Hepatocyte (in vitro differentiated cells): ENCODE measurements around the gene VMP1. TPM values are rescaled to one million over a fixed set of nuclear protein-coding genes. Genes with fewer than 3 reads are reported as not detected.
"Not testable (repeated sequence)": the region's sequence is repeated elsewhere in the genome, so short reads cannot be mapped to it uniquely, and the experiment has no call there.

Experiments used
- DNase-seq: peaks from one replicate; pipeline ENCODE4 v3.0.0-alpha.2; 2016; ENCODE audit warnings: low spot score
- H2AFZ ChIP-seq: fragments of 200-600 bp; sonication (generic); 2 replicates; pipeline ENCODE4 v1.6.0; 2016; ENCODE audit warnings: antibody characterized with exemption, mild to moderate bottlenecking
- H3K27ac ChIP-seq: fragments of 200-600 bp; sonication (generic); 2 replicates; pipeline ENCODE4 v1.5.1; 2016; ENCODE audit warnings: mild to moderate bottlenecking
- H3K27me3 ChIP-seq: fragments of 200-600 bp; sonication (generic); 2 replicates; pipeline ENCODE4 v1.6.1; 2016
- H3K36me3 ChIP-seq: fragments of 200-600 bp; sonication (generic); replicated peaks from 2 replicates; pipeline ENCODE4 v1.5.1; 2016; ENCODE audit warnings: low read depth; ENCODE audit not compliant: insufficient read depth
- H3K4me1 ChIP-seq: fragments of 200-600 bp; sonication (generic); 2 replicates; pipeline ENCODE4 v1.5.1; 2016; ENCODE audit warnings: mild to moderate bottlenecking, moderate library complexity; ENCODE audit not compliant: insufficient read depth
- H3K4me2 ChIP-seq: fragments of 200-600 bp; sonication (generic); 2 replicates; pipeline ENCODE4 v1.6.0; 2016
- H3K4me3 ChIP-seq: fragments of 200-600 bp; sonication (generic); 2 replicates; pipeline ENCODE4 v1.5.1; 2016; ENCODE audit warnings: mild to moderate bottlenecking
- H3K79me2 ChIP-seq: fragments of 200-600 bp; sonication (generic); 2 replicates; pipeline ENCODE4 v1.6.0; 2017; ENCODE audit warnings: mild to moderate bottlenecking
- H3K9me2 ChIP-seq: fragments of 200-600 bp; sonication (generic); replicated peaks from 2 replicates; pipeline ENCODE4 v1.6.0; 2017; ENCODE audit warnings: mild to moderate bottlenecking; ENCODE audit not compliant: insufficient read depth
- H3K9me3 ChIP-seq: fragments of 200-600 bp; sonication (generic); 2 replicates; pipeline ENCODE4 v1.5.1; 2016; ENCODE audit warnings: low read depth, mild to moderate bottlenecking
- H4K20me1 ChIP-seq: fragments of 200-600 bp; sonication (generic); 2 replicates; pipeline ENCODE4 v1.6.0; 2016; ENCODE audit warnings: mild to moderate bottlenecking; ENCODE audit not compliant: insufficient read depth, poor library complexity, severe bottlenecking
- EZH2 ChIP-seq: fragments of 200-600 bp; sonication (generic); IDR thresholded peaks from 2 replicates; pipeline ENCODE4 v1.6.1; 2016; ENCODE audit warnings: antibody characterized with exemption, mild to moderate bottlenecking, borderline replicate concordance
- EZH2phosphoT487 ChIP-seq: fragments of 200-600 bp; sonication (generic); IDR thresholded peaks from one replicate; pipeline ENCODE4 v1.6.1; 2018; ENCODE audit warnings: antibody characterized with exemption, mild to moderate bottlenecking, low read depth, moderate library complexity; ENCODE audit not compliant: unreplicated experiment, severe bottlenecking
- WGBS: methylation state at CpG from one replicate; pipeline ENCODE4 v1.1.6; 2016; ENCODE audit warnings: low lambda C conversion rate; ENCODE audit errors: missing lambda C conversion rate; 5-methylcytosine and 5-hydroxymethylcytosine counted together
- polyA plus RNA-seq: library from polyadenylated mRNA; unstranded; fragments of >200 nt; fragmentation: Nextera tagmentation; extraction: Ambion mirVana; gene quantifications from 2 replicates; pipeline ENCODE4 v1.2.1, GENCODE V29; 2016
- total RNA-seq: library from RNA; depleted of rRNA; stranded (reverse); fragments of >200 nt; gene quantifications from 2 replicates; pipeline ENCODE4 v1.2.3, GENCODE V29; 2014
- TF ChIP-seq, protein P1 (sequence below): fragments of 200-600 bp; sonication (generic); IDR thresholded peaks from 2 replicates; pipeline ENCODE4 v1.5.1; 2016; ENCODE audit warnings: antibody characterized with exemption, mild to moderate bottlenecking; ENCODE audit not compliant: poor library complexity

Gene VMP1
- total and polyA plus RNA-seq, 2 experiments from 2014 or later, result 139 to 479 TPM

DNA sequence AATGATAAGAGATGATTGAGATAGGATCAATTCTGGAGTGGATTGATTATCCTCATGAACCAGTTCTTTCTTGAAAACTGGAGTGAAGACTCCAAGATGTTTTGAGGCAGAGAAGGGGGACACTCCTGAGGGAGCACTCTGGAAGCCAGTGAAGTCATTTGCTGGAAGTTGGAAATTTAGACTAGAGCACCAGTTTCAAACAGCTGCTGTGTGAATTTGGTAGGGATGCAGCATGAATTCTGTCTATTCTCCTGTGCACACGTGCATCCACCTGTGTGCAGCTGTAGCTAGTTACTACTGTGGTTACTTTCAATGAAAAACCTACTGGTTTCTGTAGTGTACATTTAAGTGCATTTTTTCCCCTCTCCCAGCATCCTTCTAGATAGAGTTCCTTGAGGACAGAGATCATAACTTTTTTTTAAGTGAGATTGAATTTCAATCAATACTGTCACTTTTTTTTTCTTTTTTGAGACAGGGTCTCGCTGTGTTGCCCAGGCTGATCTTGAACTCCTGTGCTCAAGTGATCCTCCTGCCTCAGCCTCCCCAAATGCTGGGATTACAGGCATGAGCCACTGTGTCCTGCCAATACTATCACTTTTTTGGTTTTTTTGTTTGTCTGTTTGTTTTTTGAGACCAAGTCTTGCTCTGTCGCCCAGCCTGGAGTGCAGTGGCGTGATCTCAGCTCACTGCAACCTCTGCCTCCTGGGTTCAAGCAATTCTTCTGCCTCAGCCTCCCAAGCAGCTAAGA lies 119.4 kb downstream of the VMP1 start:
- Histone ChIP-seq H4K20me1 (no peaks in the 10 kb centered on the region), H3K9me2 (no peaks in the 10 kb centered on the region), H3K4me3 (no peak overlapping the region)

GRCh38 chr17:59827721-59828477 lies 120.4 kb downstream of the VMP1 start:
- Histone ChIP-seq H2AFZ (no peak overlapping the region), H3K4me1 (peaks cover 31% of the 10 kb centered on the region), H3K9me3 (no peaks in the 10 kb centered on the region), H3K9me2 (no peaks in the 10 kb centered on the region), H4K20me1 (no peaks in the 10 kb centered on the region), H3K36me3 (no peaks in the 10 kb centered on the region), H3K4me3 (no peak overlapping the region), H3K27ac (peak overlapping the region; percentile 90), H3K4me2 (peak overlapping the region; percentile 64), H3K27me3 (no peaks in the 10 kb centered on the region), H3K79me2 (peaks cover 14% of the 10 kb centered on the region)
- WGBS, result 92% methylated on average over 5 of the region's 5 CpGs
- TF ChIP-seq, protein P1, sequence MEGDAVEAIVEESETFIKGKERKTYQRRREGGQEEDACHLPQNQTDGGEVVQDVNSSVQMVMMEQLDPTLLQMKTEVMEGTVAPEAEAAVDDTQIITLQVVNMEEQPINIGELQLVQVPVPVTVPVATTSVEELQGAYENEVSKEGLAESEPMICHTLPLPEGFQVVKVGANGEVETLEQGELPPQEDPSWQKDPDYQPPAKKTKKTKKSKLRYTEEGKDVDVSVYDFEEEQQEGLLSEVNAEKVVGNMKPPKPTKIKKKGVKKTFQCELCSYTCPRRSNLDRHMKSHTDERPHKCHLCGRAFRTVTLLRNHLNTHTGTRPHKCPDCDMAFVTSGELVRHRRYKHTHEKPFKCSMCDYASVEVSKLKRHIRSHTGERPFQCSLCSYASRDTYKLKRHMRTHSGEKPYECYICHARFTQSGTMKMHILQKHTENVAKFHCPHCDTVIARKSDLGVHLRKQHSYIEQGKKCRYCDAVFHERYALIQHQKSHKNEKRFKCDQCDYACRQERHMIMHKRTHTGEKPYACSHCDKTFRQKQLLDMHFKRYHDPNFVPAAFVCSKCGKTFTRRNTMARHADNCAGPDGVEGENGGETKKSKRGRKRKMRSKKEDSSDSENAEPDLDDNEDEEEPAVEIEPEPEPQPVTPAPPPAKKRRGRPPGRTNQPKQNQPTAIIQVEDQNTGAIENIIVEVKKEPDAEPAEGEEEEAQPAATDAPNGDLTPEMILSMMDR, result no peak
- TF ChIP-seq EZH2 (no peak), EZH2phosphoT487 (no peak)
- no peak for DNase-seq

More for the DNA sequence above, 119.4 kb downstream of the VMP1 start:
- H3K4me1 ChIP-seq, result peaks cover 31% of the 10 kb centered on the region
- DNase-seq, result no peak
- no peaks in the 10 kb centered on the region for H3K9me3 ChIP-seq
- no peaks in the 10 kb centered on the region for H3K27me3 ChIP-seq
- 97% methylated on average over 4 of the region's 4 CpGs for WGBS
- no peak overlapping the region for H2AFZ ChIP-seq
- H3K79me2 ChIP-seq, result peaks cover 9% of the 10 kb centered on the region
- H3K4me2 ChIP-seq, result no peak overlapping the region
- H3K27ac ChIP-seq, result peak overlapping the region; percentile 90
- no peaks in the 10 kb centered on the region for H3K36me3 ChIP-seq
- TF ChIP-seq EZH2, result no peak
- TF ChIP-seq, protein P1, result no peak
- TF ChIP-seq EZH2phosphoT487, result no peak

DNA sequence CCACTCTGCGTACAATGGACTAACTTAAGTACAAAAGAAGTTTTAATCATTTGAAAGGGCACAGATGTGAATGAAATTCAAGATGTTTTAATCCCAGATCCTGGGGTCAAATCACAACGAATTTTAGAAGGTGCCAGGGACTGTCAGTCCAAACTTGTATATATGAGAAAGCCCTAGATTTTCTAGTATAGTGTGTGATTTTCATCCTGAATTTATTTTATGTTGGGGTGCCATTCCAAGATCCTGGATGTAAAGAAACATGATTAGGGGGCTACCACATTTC lies 121.0 kb downstream of the VMP1 start:
- H3K27ac ChIP-seq, result peak overlapping the region; percentile 90
- 67% methylated on average over 2 of the region's 2 CpGs for WGBS
- no peak overlapping the region for H3K4me3 ChIP-seq
- H3K4me1 ChIP-seq, result peaks cover 31% of the 10 kb centered on the region
- H3K27me3 ChIP-seq, result no peaks in the 10 kb centered on the region
- H3K9me3 ChIP-seq, result no peaks in the 10 kb centered on the region
- H2AFZ ChIP-seq, result no peak overlapping the region
- H3K4me2 ChIP-seq, result peak overlapping the region; percentile 64
- TF ChIP-seq EZH2phosphoT487 (no peak), EZH2 (no peak)
- TF ChIP-seq, protein P1, result no peak
- DNase-seq, result no peak
- no peaks in the 10 kb centered on the region for H3K9me2 ChIP-seq
- no peaks in the 10 kb centered on the region for H3K36me3 ChIP-seq
- no peaks in the 10 kb centered on the region for H4K20me1 ChIP-seq
- peaks cover 14% of the 10 kb centered on the region for H3K79me2 ChIP-seq

GRCh38 chr17:59828819-59829216 lies 121.4 kb downstream of the VMP1 start:
- Histone ChIP-seq H3K27ac (peak overlapping the region; percentile 90), H3K4me2 (peak overlapping the region; percentile 64), H3K4me1 (peaks cover 31% of the 10 kb centered on the region), H3K79me2 (peaks cover 14% of the 10 kb centered on the region)
- H4K20me1 ChIP-seq, H3K9me3 ChIP-seq, H2AFZ ChIP-seq, DNase-seq, H3K9me2 ChIP-seq, H3K36me3 ChIP-seq, H3K27me3 ChIP-seq, H3K4me3 ChIP-seq: not testable (repeated sequence)
- 53% methylated on average over 7 of the region's 7 CpGs for WGBS
